ENCODE data around the gene FBXL7.

FBXL7 gene

GRCh38 chr5:15499528-15500324, at the start of gene FBXL7:
Gene FBXL7 (plus strand): TSS chr5:15500180.
- H3F3A ChIP-seq (ENCODE audit: low read depth), result no peaks in the 10 kb centered on the region
- H3K4me2 ChIP-seq (ENCODE audit: low read depth, low read length, poor library complexity, severe bottlenecking), result no peak within 1 kb of the TSS
- no peaks in the 10 kb centered on the region for H4K20me1 ChIP-seq (ENCODE audit: insufficient read depth, low read length, poor library complexity, severe bottlenecking)
- H3K4me1 ChIP-seq (ENCODE audit: insufficient read depth, low read length, poor library complexity, severe bottlenecking), result no peaks in the 10 kb centered on the region
- H3K9me2 ChIP-seq (replicated peaks; ENCODE audit: low read depth, low read length), result no peaks in the 10 kb centered on the region
- H2AFZ ChIP-seq (ENCODE audit: low read length), result no peak within 1 kb of the TSS
- no peaks in the 10 kb centered on the region for H3K36me3 ChIP-seq (ENCODE audit: insufficient read depth, low read length)
- TF ChIP-seq EZH2phosphoT487 (IDR thresholded peaks at IDR 0.05; ENCODE audit: borderline replicate concordance) (no peak), CTCF (conservative IDR thresholded peaks at IDR 0.05; ENCODE audit: low read length) (no peak)
- H3K4me3 ChIP-seq (ENCODE audit: low read length, poor library complexity, severe bottlenecking), result no peak within 1 kb of the TSS
- H3K9ac ChIP-seq (ENCODE audit: low read depth, low read length, poor library complexity, severe bottlenecking), result no peak within 1 kb of the TSS
- no peaks in the 10 kb centered on the region for H3K9me3 ChIP-seq (ENCODE audit: insufficient read depth, low read depth, low read length)
- no peaks in the 10 kb centered on the region for H3K79me2 ChIP-seq (ENCODE audit: insufficient read depth, low read length)
- H3K27me3 ChIP-seq (ENCODE audit: insufficient read depth, low read length, poor library complexity, severe bottlenecking), result no peaks in the 10 kb centered on the region

- TF ChIP-seq EZH2phosphoT487 (IDR thresholded peaks at IDR 0.05; ENCODE audit: borderline replicate concordance), result no peak
- TF ChIP-seq CTCF (conservative IDR thresholded peaks at IDR 0.05; ENCODE audit: low read length), result no peak
- Histone ChIP-seq H3K36me3 (ENCODE audit: insufficient read depth, low read length) (no peaks in the 10 kb centered on the region), H3K4me1 (ENCODE audit: insufficient read depth, low read length, poor library complexity, severe bottlenecking) (no peaks in the 10 kb centered on the region)
These were observed 49.5 kb upstream of the FBXL7 start for GRCh38 chr5:15450473-15450872.

DNA sequence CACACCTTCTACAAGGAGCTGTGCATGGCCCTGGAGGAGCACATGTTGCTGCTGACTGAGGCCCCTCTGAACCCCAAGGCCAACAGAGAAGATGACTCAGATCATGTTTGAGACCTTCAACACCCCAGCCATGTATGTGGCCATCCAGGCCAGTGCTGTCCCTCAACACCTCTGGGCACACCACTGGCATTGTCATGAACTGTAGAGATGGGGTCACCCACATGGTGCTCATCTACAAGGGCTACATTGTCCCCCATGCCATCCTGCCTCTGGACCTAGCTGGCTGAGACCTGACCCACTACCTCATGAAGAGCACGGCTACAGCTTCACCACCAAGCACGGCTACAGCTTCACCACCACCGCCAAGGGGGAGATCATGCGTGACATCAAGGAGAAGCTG, 49.0 kb upstream of the FBXL7 start:
- Histone ChIP-seq H3K9ac (ENCODE audit: low read depth, low read length, poor library complexity, severe bottlenecking) (no peak overlapping the region), H3K9me3 (ENCODE audit: insufficient read depth, low read depth, low read length) (no peaks in the 10 kb centered on the region), H3K4me1 (ENCODE audit: insufficient read depth, low read length, poor library complexity, severe bottlenecking) (no peaks in the 10 kb centered on the region), H3K4me2 (ENCODE audit: low read depth, low read length, poor library complexity, severe bottlenecking) (no peak overlapping the region), H3K27me3 (ENCODE audit: insufficient read depth, low read length, poor library complexity, severe bottlenecking) (no peaks in the 10 kb centered on the region), H4K20me1 (ENCODE audit: insufficient read depth, low read length, poor library complexity, severe bottlenecking) (no peaks in the 10 kb centered on the region), H2AFZ (ENCODE audit: low read length) (no peak overlapping the region), H3K36me3 (ENCODE audit: insufficient read depth, low read length) (no peaks in the 10 kb centered on the region), H3K79me2 (ENCODE audit: insufficient read depth, low read length) (no peaks in the 10 kb centered on the region), H3F3A (ENCODE audit: low read depth) (no peaks in the 10 kb centered on the region), H3K9me2 (replicated peaks; ENCODE audit: low read depth, low read length) (no peaks in the 10 kb centered on the region), H3K4me3 (ENCODE audit: low read length, poor library complexity, severe bottlenecking) (no peak overlapping the region)
- no peak for TF ChIP-seq CTCF (conservative IDR thresholded peaks at IDR 0.05; ENCODE audit: low read length)
- no peak for TF ChIP-seq EZH2phosphoT487 (IDR thresholded peaks at IDR 0.05; ENCODE audit: borderline replicate concordance)

More at GRCh38 chr5:15450473-15450872, 49.5 kb upstream of the FBXL7 start:
- H3K9me2 ChIP-seq (replicated peaks; ENCODE audit: low read depth, low read length), result no peaks in the 10 kb centered on the region
- H3K79me2 ChIP-seq (ENCODE audit: insufficient read depth, low read length), result no peaks in the 10 kb centered on the region
- no peak overlapping the region for H3K9ac ChIP-seq (ENCODE audit: low read depth, low read length, poor library complexity, severe bottlenecking)
- no peaks in the 10 kb centered on the region for H3F3A ChIP-seq (ENCODE audit: low read depth)
- no peak overlapping the region for H3K4me2 ChIP-seq (ENCODE audit: low read depth, low read length, poor library complexity, severe bottlenecking)
- no peaks in the 10 kb centered on the region for H3K27me3 ChIP-seq (ENCODE audit: insufficient read depth, low read length, poor library complexity, severe bottlenecking)
- no peaks in the 10 kb centered on the region for H4K20me1 ChIP-seq (ENCODE audit: insufficient read depth, low read length, poor library complexity, severe bottlenecking)
- H3K9me3 ChIP-seq (ENCODE audit: insufficient read depth, low read depth, low read length), result no peaks in the 10 kb centered on the region
- no peak overlapping the region for H3K4me3 ChIP-seq (ENCODE audit: low read length, poor library complexity, severe bottlenecking)
- H2AFZ ChIP-seq (ENCODE audit: low read length), result no peak overlapping the region
